DND-41 (cell line): ENCODE data around the gene LTBP1.

Experiments
- CTCF ChIP-seq: IDR thresholded peaks from 2 replicates; pipeline ENCODE4 v1.5.1; 2012; ENCODE audit warnings: borderline replicate concordance, low read length, moderate library complexity, mild to moderate bottlenecking; ENCODE audit not compliant: poor library complexity, severe bottlenecking; ENCODE audit errors: extremely low read depth
- EZH2 ChIP-seq: IDR thresholded peaks from 3 replicates; pipeline ENCODE4 v1.6.1; 2012; ENCODE audit warnings: borderline replicate concordance, low read depth, mild to moderate bottlenecking, moderate library complexity, low read length, inconsistent platforms; ENCODE audit not compliant: severe bottlenecking

- TF ChIP-seq CTCF (no peak), EZH2 (no peak)
Observed at GRCh38 chr2:33333433-33333832, 386.7 kb downstream of the LTBP1 start.
